WTC11 (cell line): ENCODE results near the gene TMEM187. TPM values are rescaled to one million over a fixed set of nuclear protein-coding genes. Genes with fewer than 3 reads are reported as not detected.

Source experiments
- ATAC-seq: fragments of 200-7000 bp; cut with Tn5 transposase; 2 replicates; pipeline ENCODE4 v1.10.0; 2021; ENCODE audit warnings: mild to moderate bottlenecking, moderate library complexity
- CTCF ChIA-PET: fragments of 300-600 bp; sonication (Branson Sonifier 250); formaldehyde crosslinking; loops from one replicate; lab custom pipeline; 2021; ENCODE audit warnings: antibody characterized with exemption; lab: Charles Lee
- POLR2A ChIA-PET: fragments of 350-600 bp; sonication (Branson Sonifier 250); formaldehyde crosslinking; loops from one replicate; lab custom pipeline; 2021; ENCODE audit warnings: antibody characterized with exemption; lab: Charles Lee
- DNase-seq: peaks from one replicate; pipeline ENCODE4 v3.0.0; 2021; ENCODE audit warnings: low spot score
- H3K27ac Mint-ChIP-seq: 2 replicates; pipeline ENCODE4 v1.8.0; 2021; ENCODE audit warnings: mixed read lengths
- H3K27me3 Mint-ChIP-seq: 2 replicates; pipeline ENCODE4 v1.8.0; 2021; ENCODE audit warnings: low read depth, mild to moderate bottlenecking, moderate library complexity, mixed read lengths
- H3K36me3 Mint-ChIP-seq: 2 replicates; pipeline ENCODE4 v1.8.0; 2021; ENCODE audit warnings: mixed read lengths
- H3K4me1 Mint-ChIP-seq: 2 replicates; pipeline ENCODE4 v1.8.0; 2022; ENCODE audit warnings: mixed read lengths
- H3K4me3 Mint-ChIP-seq: 2 replicates; pipeline ENCODE4 v1.8.0; 2021; ENCODE audit warnings: mild to moderate bottlenecking, moderate library complexity, mixed read lengths
- H3K9me3 Mint-ChIP-seq: 2 replicates; pipeline ENCODE4 v1.8.0; 2021; ENCODE audit warnings: mixed read lengths
- ATF6 ChIP-seq: sonication (generic); formaldehyde crosslinking; IDR thresholded peaks from 2 replicates; pipeline ENCODE4 v1.8.1; 2023; ENCODE audit warnings: mild to moderate bottlenecking, missing genetic modification reagents
- EMX1 ChIP-seq: fragments of 250-450 bp; sonication (Bioruptor Pico); IDR thresholded peaks from 2 replicates; pipeline ENCODE4 v1.8.0; 2021; ENCODE audit warnings: mild to moderate bottlenecking
- ESRRA ChIP-seq: sonication (generic); formaldehyde crosslinking; IDR thresholded peaks from 2 replicates; pipeline ENCODE4 v1.8.1; 2022; ENCODE audit warnings: mild to moderate bottlenecking, missing genetic modification reagents, borderline replicate concordance
- ETV6 ChIP-seq: sonication (generic); formaldehyde crosslinking; IDR thresholded peaks from 2 replicates; pipeline ENCODE4 v1.8.1; 2022; ENCODE audit warnings: mild to moderate bottlenecking, missing genetic modification reagents
- FOXJ3 ChIP-seq: sonication (generic); formaldehyde crosslinking; IDR thresholded peaks from 2 replicates; pipeline ENCODE4 v1.9.0; 2021; ENCODE audit warnings: missing genetic modification reagents, mild to moderate bottlenecking, borderline replicate concordance
- KAT7 ChIP-seq: sonication (generic); formaldehyde crosslinking; IDR thresholded peaks from 2 replicates; pipeline ENCODE4 v1.8.1; 2023; ENCODE audit warnings: missing genetic modification reagents, mild to moderate bottlenecking, borderline replicate concordance
- MXD4 ChIP-seq: fragments of 250-450 bp; sonication (Bioruptor Pico); IDR thresholded peaks from 2 replicates; pipeline ENCODE4 v1.8.0; 2021; ENCODE audit warnings: mild to moderate bottlenecking, moderate library complexity, borderline replicate concordance
- NR1H2 ChIP-seq: sonication (generic); formaldehyde crosslinking; IDR thresholded peaks from 2 replicates; pipeline ENCODE4 v1.9.0; 2021; ENCODE audit warnings: mild to moderate bottlenecking, moderate library complexity, missing genetic modification reagents
- NR2C2 ChIP-seq: sonication (generic); formaldehyde crosslinking; IDR thresholded peaks from 2 replicates; pipeline ENCODE4 v1.8.0; 2022; ENCODE audit warnings: mild to moderate bottlenecking, missing genetic modification reagents
- PREB ChIP-seq: sonication (generic); formaldehyde crosslinking; IDR thresholded peaks from 2 replicates; pipeline ENCODE4 v1.8.1; 2022; ENCODE audit warnings: mild to moderate bottlenecking, missing genetic modification reagents, moderate library complexity, borderline replicate concordance
- SP1 ChIP-seq: sonication (generic); formaldehyde crosslinking; conservative IDR thresholded peaks from 2 replicates; pipeline ENCODE4 v1.8.1; 2022; ENCODE audit warnings: missing genetic modification reagents
- STAT6 ChIP-seq: sonication (generic); formaldehyde crosslinking; conservative IDR thresholded peaks from 2 replicates; pipeline ENCODE4 v1.8.1; 2023; ENCODE audit warnings: mild to moderate bottlenecking, low read depth, missing genetic modification reagents, moderate library complexity
- TCF7 ChIP-seq: sonication (generic); formaldehyde crosslinking; IDR thresholded peaks from 2 replicates; pipeline ENCODE4 v1.8.0; 2022; ENCODE audit warnings: mild to moderate bottlenecking, low read depth, missing genetic modification reagents, moderate library complexity
- ZBTB21 ChIP-seq: sonication (generic); formaldehyde crosslinking; IDR thresholded peaks from 2 replicates; pipeline ENCODE4 v1.8.1; 2023; ENCODE audit warnings: mild to moderate bottlenecking, missing genetic modification reagents, borderline replicate concordance
- ZNF281 ChIP-seq: sonication (generic); formaldehyde crosslinking; IDR thresholded peaks from 2 replicates; pipeline ENCODE4 v1.8.0; 2023; ENCODE audit warnings: mild to moderate bottlenecking, missing genetic modification reagents
- ZNF396 ChIP-seq: fragments of 250-450 bp; sonication (Bioruptor Pico); IDR thresholded peaks from 2 replicates; pipeline ENCODE4 v1.8.0; 2021; ENCODE audit warnings: mild to moderate bottlenecking, moderate library complexity, borderline replicate concordance
- ZNF416 ChIP-seq: fragments of 250-450 bp; sonication (Bioruptor Pico); IDR thresholded peaks from 2 replicates; pipeline ENCODE4 v1.9.0; 2021; ENCODE audit warnings: mild to moderate bottlenecking, inconsistent platforms
- total RNA-seq: library from RNA; stranded (reverse); gene quantifications from 3 replicates; pipeline ENCODE4 v1.2.3, GENCODE V29; 2021
- TF ChIP-seq, protein P1 (sequence below): sonication (generic); formaldehyde crosslinking; IDR thresholded peaks from 2 replicates; pipeline ENCODE4 v1.8.1; 2022; ENCODE audit warnings: missing genetic modification reagents, borderline replicate concordance
- TF ChIP-seq, protein P2 (sequence below): fragments of 250-450 bp; sonication (Bioruptor Pico); conservative IDR thresholded peaks from 2 replicates; pipeline ENCODE4 v1.9.0; 2021; ENCODE audit warnings: mild to moderate bottlenecking
- TF ChIP-seq, protein P3 (sequence below): sonication (generic); formaldehyde crosslinking; IDR thresholded peaks from 2 replicates; pipeline ENCODE4 v1.8.0; 2023; ENCODE audit warnings: missing genetic modification reagents

TMEM187 gene
- total RNA-seq, 1 experiment from 2014 or later = 8.4 TPM

DNA sequence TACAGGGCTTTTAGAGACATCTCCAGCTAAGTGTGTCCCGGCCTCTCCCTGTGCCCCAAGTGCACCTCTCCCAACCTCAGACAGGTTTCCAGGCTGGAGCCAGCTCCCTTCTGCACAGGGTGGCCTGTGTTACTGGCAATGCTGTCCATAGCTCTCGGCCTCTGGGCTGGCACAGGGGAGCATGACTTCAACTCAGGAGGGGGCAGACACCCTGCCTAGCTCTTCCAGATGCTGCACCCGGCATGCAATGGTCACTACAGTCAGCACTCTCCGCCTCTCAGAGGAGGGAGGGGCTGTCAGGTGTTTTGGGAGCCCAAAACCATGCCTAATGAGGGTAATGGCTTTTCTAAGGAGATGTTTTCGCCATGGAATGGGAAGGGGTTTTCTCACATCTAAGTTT, 49.6 kb downstream of the TMEM187 start:
- ATAC-seq (no peak), DNase-seq (no peak)
- Mint-ChIP-seq H3K36me3 (no peaks in the 10 kb centered on the region), H3K9me3 (no peaks in the 10 kb centered on the region), H3K27me3 (no peaks in the 10 kb centered on the region), H3K4me3 (no peak overlapping the region), H3K4me1 (peaks cover 24% of the 10 kb centered on the region), H3K27ac (no peak overlapping the region)
- POLR2A ChIA-PET = no interaction called here
- CTCF ChIA-PET = interaction anchor here (1.3 to 1.5 kb wide), 2 partner anchors 8 to 9 kb away, joined by 3 to 4 read pairs; no protein-coding TSS in a partner anchor
- no peak for TF ChIP-seq ZBTB21 (CRISPR knock-in tag)
- TF ChIP-seq ZNF396 (CRISPR knock-in tag) = no peak
- TF ChIP-seq ATF6 (CRISPR knock-in tag) = no peak
- TF ChIP-seq NR2C2 = no peak
- no peak for TF ChIP-seq ESRRA (CRISPR knock-in tag)
- no peak for TF ChIP-seq NR1H2
- TF ChIP-seq MXD4 (CRISPR knock-in tag) = no peak
- TF ChIP-seq FOXJ3 (CRISPR knock-in tag) = no peak
- TF ChIP-seq, protein P1, sequence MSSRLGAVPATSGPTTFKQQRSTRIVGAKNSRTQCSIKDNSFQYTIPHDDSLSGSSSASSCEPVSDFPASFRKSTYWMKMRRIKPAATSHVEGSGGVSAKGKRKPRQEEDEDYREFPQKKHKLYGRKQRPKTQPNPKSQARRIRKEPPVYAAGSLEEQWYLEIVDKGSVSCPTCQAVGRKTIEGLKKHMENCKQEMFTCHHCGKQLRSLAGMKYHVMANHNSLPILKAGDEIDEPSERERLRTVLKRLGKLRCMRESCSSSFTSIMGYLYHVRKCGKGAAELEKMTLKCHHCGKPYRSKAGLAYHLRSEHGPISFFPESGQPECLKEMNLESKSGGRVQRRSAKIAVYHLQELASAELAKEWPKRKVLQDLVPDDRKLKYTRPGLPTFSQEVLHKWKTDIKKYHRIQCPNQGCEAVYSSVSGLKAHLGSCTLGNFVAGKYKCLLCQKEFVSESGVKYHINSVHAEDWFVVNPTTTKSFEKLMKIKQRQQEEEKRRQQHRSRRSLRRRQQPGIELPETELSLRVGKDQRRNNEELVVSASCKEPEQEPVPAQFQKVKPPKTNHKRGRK (CRISPR knock-in tag) = no peak
- no peak for TF ChIP-seq ETV6 (CRISPR knock-in tag)
- TF ChIP-seq, protein P2, sequence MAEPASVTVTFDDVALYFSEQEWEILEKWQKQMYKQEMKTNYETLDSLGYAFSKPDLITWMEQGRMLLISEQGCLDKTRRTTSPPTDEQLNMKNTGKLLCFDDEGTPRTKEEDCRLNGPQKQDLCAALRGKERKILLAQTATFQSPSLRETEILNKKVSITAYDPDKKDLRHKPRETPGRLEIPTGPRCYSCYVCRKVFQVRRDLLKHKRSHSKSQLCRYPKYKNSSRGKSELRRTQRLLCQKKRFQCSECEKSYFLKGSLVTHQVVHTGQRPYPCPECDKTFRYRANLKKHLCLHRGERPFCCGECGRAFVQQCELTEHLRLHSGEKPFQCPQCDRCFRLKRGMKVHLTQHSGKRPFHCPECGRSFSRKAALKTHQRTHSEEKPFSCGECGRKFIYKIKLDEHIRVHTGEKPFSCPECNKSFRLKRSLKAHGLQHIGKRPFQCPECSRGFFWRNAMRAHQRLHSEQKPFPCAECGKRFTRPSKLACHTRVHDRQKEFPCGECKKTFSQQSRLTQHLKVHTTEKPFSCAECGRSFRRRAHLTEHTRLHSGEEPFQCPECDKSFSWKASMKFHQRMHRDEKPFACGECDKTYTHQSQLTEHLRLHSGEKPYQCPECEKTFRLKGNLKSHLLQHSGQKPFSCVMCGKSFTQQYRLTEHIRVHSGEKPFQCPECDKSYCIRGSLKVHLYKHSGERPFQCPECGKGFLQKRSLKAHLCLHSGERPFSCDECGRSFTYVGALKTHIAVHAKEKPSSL (CRISPR knock-in tag) = no peak
- TF ChIP-seq STAT6 = no peak
- TF ChIP-seq ZNF281 (CRISPR knock-in tag) = no peak
- TF ChIP-seq EMX1 (CRISPR knock-in tag) = no peak
- no peak for TF ChIP-seq TCF7
- no peak for TF ChIP-seq KAT7 (CRISPR knock-in tag)
- no peak for TF ChIP-seq ZNF416 (CRISPR knock-in tag)
- TF ChIP-seq, protein P3, sequence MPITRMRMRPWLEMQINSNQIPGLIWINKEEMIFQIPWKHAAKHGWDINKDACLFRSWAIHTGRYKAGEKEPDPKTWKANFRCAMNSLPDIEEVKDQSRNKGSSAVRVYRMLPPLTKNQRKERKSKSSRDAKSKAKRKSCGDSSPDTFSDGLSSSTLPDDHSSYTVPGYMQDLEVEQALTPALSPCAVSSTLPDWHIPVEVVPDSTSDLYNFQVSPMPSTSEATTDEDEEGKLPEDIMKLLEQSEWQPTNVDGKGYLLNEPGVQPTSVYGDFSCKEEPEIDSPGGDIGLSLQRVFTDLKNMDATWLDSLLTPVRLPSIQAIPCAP (CRISPR knock-in tag) = no peak
- TF ChIP-seq PREB (CRISPR knock-in tag) = no peak
- TF ChIP-seq SP1 = no peak
